Left ventricle myocardium inferior (tissue), 1 donor: ENCODE results near the gene GGTA1. TPM values are rescaled to one million over a fixed set of nuclear protein-coding genes. Genes with fewer than 3 reads are reported as not detected.

ENCODE experiments used
- DNase-seq: peaks from one replicate; pipeline ENCODE4 v3.0.0-alpha.2; 2020
- H3K27ac ChIP-seq: fragments of 200-600 bp; replicated peaks from 2 replicates; pipeline ENCODE4 v1.8.0; 2021
- H3K27me3 ChIP-seq: fragments of 200-600 bp; 2 replicates; pipeline ENCODE4 v1.8.0; 2021; ENCODE audit warnings: low read depth
- H3K36me3 ChIP-seq: fragments of 200-600 bp; 2 replicates; pipeline ENCODE4 v1.8.0; 2021
- H3K4me1 ChIP-seq: fragments of 200-600 bp; 2 replicates; pipeline ENCODE4 v1.8.0; 2021
- H3K4me3 ChIP-seq: fragments of 200-600 bp; 2 replicates; pipeline ENCODE4 v1.8.0; 2021; ENCODE audit warnings: mild to moderate bottlenecking, moderate library complexity
- H3K9me3 ChIP-seq: fragments of 200-600 bp; replicated peaks from 2 replicates; pipeline ENCODE4 v1.8.0; 2021
- CTCF ChIP-seq: fragments of 200-600 bp; IDR thresholded peaks from 2 replicates; pipeline ENCODE4 v1.8.0; 2021; ENCODE audit warnings: antibody characterized with exemption, mild to moderate bottlenecking, borderline replicate concordance
- intact Hi-C: fragments of 100-400 bp; cut with micrococcal nuclease; formaldehyde crosslinking; loops from one replicate; pipeline ENCODE4 v1.11.0; 2022
- long read RNA-seq: library from polyadenylated mRNA; unstranded; transcript quantifications from one replicate; pipeline ENCODE4 v2.0.0, GENCODE V29; 2021
- total RNA-seq: library from RNA; stranded (reverse); fragmentation: NEBNext Ultra II Directional; extraction: Animal tissue kit (Norgen Biotek cat#: 25700); gene quantifications from one replicate; pipeline ENCODE4 v1.2.1, GENCODE V29; 2021
- donor health status: DM: no; HTN: yes; CAD: no; lungs with severe emphysema.

Gene GGTA1
- 34.1 TPM for total RNA-seq
- long read RNA-seq, transcript GGTA1P-203 (6 exons, 1,487 nt): major isoform, 28 of 47 reads
- long read RNA-seq, partial matches to known transcripts: 3 of 47 reads
- long read RNA-seq, other reads (novel, unspliced or antisense): 15 of 47 reads

GRCh38 chr9:121499427-121500164 is at the start of gene GGTA1:
Gene GGTA1, minus strand, starts transcription at chr9:121499844. Its CDS starts 31,922 bp downstream, at chr9:121467922.
- no peaks in the 10 kb centered on the region for H3K36me3 ChIP-seq
- intact Hi-C loops: no loop called here
- H3K4me1 ChIP-seq: peaks cover 33% of the 10 kb centered on the region
- TF ChIP-seq CTCF: no peak
- DNase-seq: peak; percentile 76
- H3K27ac ChIP-seq: peak within 1 kb of the TSS; percentile 92
- peak within 1 kb of the TSS; percentile 83 for H3K4me3 ChIP-seq
- no peaks in the 10 kb centered on the region for H3K27me3 ChIP-seq
- H3K9me3 ChIP-seq: peaks cover 8% of the 10 kb centered on the region

GRCh38 chr9:121548666-121549065 is 49.0 kb upstream of the GGTA1 start:
- no peak for DNase-seq
- H3K9me3 ChIP-seq: no peaks in the 10 kb centered on the region
- peaks cover 24% of the 10 kb centered on the region for H3K4me1 ChIP-seq
- intact Hi-C loops: loop anchor here (5.0 kb wide), 1 partner anchor 444 kb away; no protein-coding TSS in a partner anchor
- no peak for TF ChIP-seq CTCF
- no peaks in the 10 kb centered on the region for H3K36me3 ChIP-seq
- no peaks in the 10 kb centered on the region for H3K27me3 ChIP-seq
- H3K27ac ChIP-seq: no peak overlapping the region
- no peak overlapping the region for H3K4me3 ChIP-seq

- Histone ChIP-seq H3K9me3 (no peaks in the 10 kb centered on the region), H3K36me3 (no peaks in the 10 kb centered on the region), H3K27ac (peak overlapping the region; percentile 60), H3K4me1 (peaks cover 27% of the 10 kb centered on the region), H3K27me3 (no peaks in the 10 kb centered on the region), H3K4me3 (peak overlapping the region; percentile 48)
- peak; percentile 97 for DNase-seq
- intact Hi-C loops: loop anchor here (5.0 kb wide), 1 partner anchor 446 kb away; no protein-coding TSS in a partner anchor
- peak; percentile 98 for TF ChIP-seq CTCF
These were observed 46.3 kb upstream of the GGTA1 start for GRCh38 chr9:121545875-121546423.

- intact Hi-C loops: loop anchor here (5.0 kb wide), 1 partner anchor 447 kb away; no protein-coding TSS in a partner anchor
These were observed 45.7 kb upstream of the GGTA1 start for GRCh38 chr9:121545150-121545874.

More at GRCh38 chr9:121545150-121545874, 45.7 kb upstream of the GGTA1 start:
- H3K9me3 ChIP-seq: no peaks in the 10 kb centered on the region
- H3K27me3 ChIP-seq: no peaks in the 10 kb centered on the region
- no peak for DNase-seq
- TF ChIP-seq CTCF: no peak
- H3K4me1 ChIP-seq: peaks cover 21% of the 10 kb centered on the region
- peak overlapping the region; percentile 48 for H3K4me3 ChIP-seq
- no peaks in the 10 kb centered on the region for H3K36me3 ChIP-seq
- H3K27ac ChIP-seq: no peak overlapping the region
